NB4 (cell line): ENCODE results near the gene ARHGAP4.

Experiments used
- CTCF ChIP-seq: IDR thresholded peaks from one replicate; pipeline ENCODE4 v1.5.1; 2012; ENCODE audit warnings: low read depth, low read length
- POLR2A ChIP-seq: IDR thresholded peaks from 2 replicates; pipeline ENCODE4 v1.6.1; 2011; ENCODE audit warnings: mild to moderate bottlenecking; ENCODE audit not compliant: insufficient read length; ENCODE audit errors: extremely low read depth

GRCh38 chrX:153880440-153880815, 45.6 kb downstream of the ARHGAP4 start:
- TF ChIP-seq CTCF, result no peak
- TF ChIP-seq POLR2A, result no peak
